ENCODE results near the gene PLA2G2F.

DNA sequence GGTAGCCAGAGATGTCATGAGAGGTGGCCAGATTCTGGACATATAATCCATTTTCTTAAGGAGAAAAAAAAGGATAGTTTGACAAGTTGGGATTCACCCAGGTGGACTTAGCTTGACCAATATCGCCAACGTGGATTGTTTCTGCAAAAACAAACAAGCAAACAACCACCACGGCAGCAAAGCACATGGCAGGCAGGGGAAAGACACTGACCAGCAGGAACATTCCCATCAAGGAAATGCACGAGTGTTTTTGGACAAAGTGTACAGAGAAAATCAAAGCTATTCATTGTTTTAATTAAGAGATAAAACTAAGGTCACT, 56.3 kb downstream of the PLA2G2F start:
- TF ChIP-seq, protein P1, sequence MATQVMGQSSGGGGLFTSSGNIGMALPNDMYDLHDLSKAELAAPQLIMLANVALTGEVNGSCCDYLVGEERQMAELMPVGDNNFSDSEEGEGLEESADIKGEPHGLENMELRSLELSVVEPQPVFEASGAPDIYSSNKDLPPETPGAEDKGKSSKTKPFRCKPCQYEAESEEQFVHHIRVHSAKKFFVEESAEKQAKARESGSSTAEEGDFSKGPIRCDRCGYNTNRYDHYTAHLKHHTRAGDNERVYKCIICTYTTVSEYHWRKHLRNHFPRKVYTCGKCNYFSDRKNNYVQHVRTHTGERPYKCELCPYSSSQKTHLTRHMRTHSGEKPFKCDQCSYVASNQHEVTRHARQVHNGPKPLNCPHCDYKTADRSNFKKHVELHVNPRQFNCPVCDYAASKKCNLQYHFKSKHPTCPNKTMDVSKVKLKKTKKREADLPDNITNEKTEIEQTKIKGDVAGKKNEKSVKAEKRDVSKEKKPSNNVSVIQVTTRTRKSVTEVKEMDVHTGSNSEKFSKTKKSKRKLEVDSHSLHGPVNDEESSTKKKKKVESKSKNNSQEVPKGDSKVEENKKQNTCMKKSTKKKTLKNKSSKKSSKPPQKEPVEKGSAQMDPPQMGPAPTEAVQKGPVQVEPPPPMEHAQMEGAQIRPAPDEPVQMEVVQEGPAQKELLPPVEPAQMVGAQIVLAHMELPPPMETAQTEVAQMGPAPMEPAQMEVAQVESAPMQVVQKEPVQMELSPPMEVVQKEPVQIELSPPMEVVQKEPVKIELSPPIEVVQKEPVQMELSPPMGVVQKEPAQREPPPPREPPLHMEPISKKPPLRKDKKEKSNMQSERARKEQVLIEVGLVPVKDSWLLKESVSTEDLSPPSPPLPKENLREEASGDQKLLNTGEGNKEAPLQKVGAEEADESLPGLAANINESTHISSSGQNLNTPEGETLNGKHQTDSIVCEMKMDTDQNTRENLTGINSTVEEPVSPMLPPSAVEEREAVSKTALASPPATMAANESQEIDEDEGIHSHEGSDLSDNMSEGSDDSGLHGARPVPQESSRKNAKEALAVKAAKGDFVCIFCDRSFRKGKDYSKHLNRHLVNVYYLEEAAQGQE (IDR thresholded peaks at IDR 0.05; ENCODE audit: borderline replicate concordance in 1 of 2, low read depth in 1 of 2, low read length in 2 of 2) = no peak
- no peak for TF ChIP-seq EP300 (IDR thresholded peaks at IDR 0.05; ENCODE audit: low read depth in 2 of 2, low read length in 2 of 2)
- no peak for TF ChIP-seq EP300 (CRISPR knock-in tag; IDR thresholded peaks at IDR 0.05; ENCODE audit: borderline replicate concordance)
- no peak for TF ChIP-seq ZNF224 (CRISPR knock-in tag; IDR thresholded peaks at IDR 0.05)
- TF ChIP-seq, protein P2, sequence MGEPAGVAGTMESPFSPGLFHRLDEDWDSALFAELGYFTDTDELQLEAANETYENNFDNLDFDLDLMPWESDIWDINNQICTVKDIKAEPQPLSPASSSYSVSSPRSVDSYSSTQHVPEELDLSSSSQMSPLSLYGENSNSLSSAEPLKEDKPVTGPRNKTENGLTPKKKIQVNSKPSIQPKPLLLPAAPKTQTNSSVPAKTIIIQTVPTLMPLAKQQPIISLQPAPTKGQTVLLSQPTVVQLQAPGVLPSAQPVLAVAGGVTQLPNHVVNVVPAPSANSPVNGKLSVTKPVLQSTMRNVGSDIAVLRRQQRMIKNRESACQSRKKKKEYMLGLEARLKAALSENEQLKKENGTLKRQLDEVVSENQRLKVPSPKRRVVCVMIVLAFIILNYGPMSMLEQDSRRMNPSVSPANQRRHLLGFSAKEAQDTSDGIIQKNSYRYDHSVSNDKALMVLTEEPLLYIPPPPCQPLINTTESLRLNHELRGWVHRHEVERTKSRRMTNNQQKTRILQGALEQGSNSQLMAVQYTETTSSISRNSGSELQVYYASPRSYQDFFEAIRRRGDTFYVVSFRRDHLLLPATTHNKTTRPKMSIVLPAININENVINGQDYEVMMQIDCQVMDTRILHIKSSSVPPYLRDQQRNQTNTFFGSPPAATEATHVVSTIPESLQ (CRISPR knock-in tag; conservative IDR thresholded peaks at IDR 0.05) = no peak
- TF ChIP-seq, protein P3, sequence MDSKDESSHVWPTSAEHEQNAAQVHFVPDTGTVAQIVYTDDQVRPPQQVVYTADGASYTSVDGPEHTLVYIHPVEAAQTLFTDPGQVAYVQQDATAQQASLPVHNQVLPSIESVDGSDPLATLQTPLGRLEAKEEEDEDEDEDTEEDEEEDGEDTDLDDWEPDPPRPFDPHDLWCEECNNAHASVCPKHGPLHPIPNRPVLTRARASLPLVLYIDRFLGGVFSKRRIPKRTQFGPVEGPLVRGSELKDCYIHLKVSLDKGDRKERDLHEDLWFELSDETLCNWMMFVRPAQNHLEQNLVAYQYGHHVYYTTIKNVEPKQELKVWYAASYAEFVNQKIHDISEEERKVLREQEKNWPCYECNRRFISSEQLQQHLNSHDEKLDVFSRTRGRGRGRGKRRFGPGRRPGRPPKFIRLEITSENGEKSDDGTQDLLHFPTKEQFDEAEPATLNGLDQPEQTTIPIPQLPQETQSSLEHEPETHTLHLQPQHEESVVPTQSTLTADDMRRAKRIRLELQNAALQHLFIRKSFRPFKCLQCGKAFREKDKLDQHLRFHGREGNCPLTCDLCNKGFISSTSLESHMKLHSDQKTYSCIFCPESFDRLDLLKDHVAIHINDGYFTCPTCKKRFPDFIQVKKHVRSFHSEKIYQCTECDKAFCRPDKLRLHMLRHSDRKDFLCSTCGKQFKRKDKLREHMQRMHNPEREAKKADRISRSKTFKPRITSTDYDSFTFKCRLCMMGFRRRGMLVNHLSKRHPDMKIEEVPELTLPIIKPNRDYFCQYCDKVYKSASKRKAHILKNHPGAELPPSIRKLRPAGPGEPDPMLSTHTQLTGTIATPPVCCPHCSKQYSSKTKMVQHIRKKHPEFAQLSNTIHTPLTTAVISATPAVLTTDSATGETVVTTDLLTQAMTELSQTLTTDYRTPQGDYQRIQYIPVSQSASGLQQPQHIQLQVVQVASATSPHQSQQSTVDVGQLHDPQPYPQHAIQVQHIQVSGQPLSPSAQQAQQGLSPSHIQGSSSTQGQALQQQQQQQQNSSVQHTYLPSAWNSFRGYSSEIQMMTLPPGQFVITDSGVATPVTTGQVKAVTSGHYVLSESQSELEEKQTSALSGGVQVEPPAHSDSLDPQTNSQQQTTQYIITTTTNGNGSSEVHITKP (CRISPR knock-in tag; IDR thresholded peaks at IDR 0.05; ENCODE audit: low read depth) = no peak
- TF ChIP-seq CHD2 (IDR thresholded peaks at IDR 0.05; ENCODE audit: low read depth, low read length) = no peak
- no peak for TF ChIP-seq TAF1 (CRISPR knock-in tag; IDR thresholded peaks at IDR 0.05)
